NT2/D1 (cell line): ENCODE data around the gene C5orf15.

ENCODE experiments used
- SUZ12 ChIP-seq: IDR thresholded peaks from 2 replicates; pipeline ENCODE4 v1.6.1; 2011; ENCODE audit not compliant: insufficient read length, insufficient read depth; ENCODE audit errors: extremely low read depth
- YY1 ChIP-seq: IDR thresholded peaks from 2 replicates; pipeline ENCODE4 v1.6.1; 2011; ENCODE audit not compliant: insufficient read length, insufficient read depth
- ZNF274 ChIP-seq: IDR thresholded peaks from 2 replicates; pipeline ENCODE4 v1.6.1; 2011; ENCODE audit warnings: mild to moderate bottlenecking, low read depth, low read length

GRCh38 chr5:133921979-133922378 lies 46.4 kb downstream of the C5orf15 start:
- no peak for TF ChIP-seq ZNF274
- TF ChIP-seq YY1 = no peak
- no peak for TF ChIP-seq SUZ12
